GM23248 (cell line): ENCODE measurements around the gene SEMA6B. TPM values are rescaled to one million over a fixed set of nuclear protein-coding genes. Genes with fewer than 3 reads are reported as not detected.

Experiments used
- DNase-seq: peaks from one replicate; pipeline ENCODE4 v3.0.0-alpha.2; 2015
- H2AFZ ChIP-seq: fragments of 200-600 bp; sonication (generic); 2 replicates; pipeline ENCODE4 v1.6.1; 2016; ENCODE audit warnings: antibody characterized with exemption
- H3F3A ChIP-seq: fragments of 200-600 bp; sonication (generic); 2 replicates; pipeline ENCODE4 v1.6.1; 2016; ENCODE audit warnings: mild to moderate bottlenecking, antibody characterized with exemption, mixed run types; ENCODE audit not compliant: insufficient read depth
- H3K27ac ChIP-seq: fragments of 200-600 bp; sonication (generic); 2 replicates; pipeline ENCODE4 v1.5.1; 2016; ENCODE audit warnings: mild to moderate bottlenecking
- H3K27me3 ChIP-seq: fragments of 200-600 bp; sonication (generic); replicated peaks from 2 replicates; pipeline ENCODE4 v1.6.1; 2016; ENCODE audit warnings: mild to moderate bottlenecking; ENCODE audit not compliant: insufficient read depth
- H3K36me3 ChIP-seq: fragments of 200-600 bp; sonication (generic); 2 replicates; pipeline ENCODE4 v1.6.1; 2016; ENCODE audit warnings: low read depth, mild to moderate bottlenecking
- H3K4me1 ChIP-seq: fragments of 200-600 bp; sonication (generic); 2 replicates; pipeline ENCODE4 v1.6.1; 2016; ENCODE audit warnings: mild to moderate bottlenecking; ENCODE audit not compliant: insufficient read depth
- H3K4me2 ChIP-seq: fragments of 200-600 bp; sonication (generic); one replicate; pipeline ENCODE4 v1.6.1; 2016; ENCODE audit warnings: mild to moderate bottlenecking; ENCODE audit not compliant: unreplicated experiment
- H3K4me3 ChIP-seq: fragments of 200-600 bp; sonication (generic); 2 replicates; pipeline ENCODE4 v1.5.1; 2016; ENCODE audit warnings: mild to moderate bottlenecking
- H3K79me2 ChIP-seq: fragments of 200-600 bp; sonication (generic); 2 replicates; pipeline ENCODE4 v1.6.1; 2016; ENCODE audit warnings: mild to moderate bottlenecking; ENCODE audit not compliant: insufficient read depth
- H3K9ac ChIP-seq: fragments of 200-600 bp; sonication (generic); 2 replicates; pipeline ENCODE4 v1.6.1; 2016; ENCODE audit warnings: mild to moderate bottlenecking
- H3K9me2 ChIP-seq: fragments of 200-600 bp; sonication (generic); 2 replicates; pipeline ENCODE4 v1.6.1; 2016; ENCODE audit warnings: mixed run types, mild to moderate bottlenecking, moderate library complexity; ENCODE audit not compliant: insufficient read depth
- H3K9me3 ChIP-seq: fragments of 200-600 bp; sonication (generic); one replicate; pipeline ENCODE4 v1.6.1; 2017; ENCODE audit warnings: low read depth
- H4K20me1 ChIP-seq: fragments of 200-600 bp; sonication (generic); 2 replicates; pipeline ENCODE4 v1.6.0; 2016; ENCODE audit not compliant: insufficient read depth
- EZH2 ChIP-seq: fragments of 200-600 bp; sonication (generic); IDR thresholded peaks from 2 replicates; pipeline ENCODE4 v1.6.1; 2018; ENCODE audit warnings: antibody characterized with exemption, mild to moderate bottlenecking; ENCODE audit not compliant: insufficient read depth, poor library complexity, severe bottlenecking
- EZH2phosphoT487 ChIP-seq: fragments of 200-600 bp; sonication (generic); IDR thresholded peaks from 2 replicates; pipeline ENCODE4 v1.6.1; 2018; ENCODE audit warnings: antibody characterized with exemption, moderate library complexity, mild to moderate bottlenecking, low read depth; ENCODE audit not compliant: insufficient read depth
- WGBS, 2 experiments: methylation state at CpG; one replicate each; pipeline ENCODE4 v1.1.6; 2015 to 2017; ENCODE audit warnings: low lambda C conversion rate in 2 of 2, low coverage in 1 of 2; ENCODE audit errors: missing lambda C conversion rate in 2 of 2; 5-methylcytosine and 5-hydroxymethylcytosine counted together
- in situ Hi-C: fragments of 300-500 bp; cut with MboI; formaldehyde crosslinking; loops from 2 replicates; pipeline ENCODE4 v1.15.0; 2020
- polyA plus RNA-seq: library from polyadenylated mRNA; unstranded; fragments of >200 nt; fragmentation: Nextera tagmentation; extraction: Ambion mirVana; gene quantifications from 2 replicates; pipeline ENCODE4 v1.2.1, GENCODE V29; 2016
- total RNA-seq: library from RNA; depleted of rRNA; stranded (reverse); fragments of >200 nt; shearing (Covaris generic); gene quantifications from 2 replicates; pipeline ENCODE4 v1.2.3, GENCODE V29; 2014; rRNA removed

SEMA6B gene
- total and polyA plus RNA-seq, 2 experiments from 2014 or later = not detected

GRCh38 chr19:4495471-4495870 lies 64.0 kb downstream of the SEMA6B start:
- in situ Hi-C loops = no loop called here
- no peak for TF ChIP-seq EZH2phosphoT487
- TF ChIP-seq EZH2 = no peak
- WGBS, 2 experiments = 95 to 98% methylated on average over 7 to 12 of the region's 12 CpGs
- no peak overlapping the region for H2AFZ ChIP-seq
- no peaks in the 10 kb centered on the region for H4K20me1 ChIP-seq
- H3K79me2 ChIP-seq = no peaks in the 10 kb centered on the region
- no peak overlapping the region for H3K9ac ChIP-seq
- H3K9me2 ChIP-seq = no peaks in the 10 kb centered on the region
- H3K27me3 ChIP-seq = no peaks in the 10 kb centered on the region
- H3K9me3 ChIP-seq = no peaks in the 10 kb centered on the region
- no peak overlapping the region for H3K4me3 ChIP-seq
- no peak for DNase-seq
- no peaks in the 10 kb centered on the region; the same call in 1 of the 2 replicates for H3K36me3 ChIP-seq
- no peaks in the 10 kb centered on the region for H3K4me1 ChIP-seq
- H3K4me2 ChIP-seq = no peak overlapping the region
- H3F3A ChIP-seq = no peaks in the 10 kb centered on the region
- no peak overlapping the region for H3K27ac ChIP-seq

GRCh38 chr19:4494691-4495064 lies 64.8 kb downstream of the SEMA6B start:
- WGBS, 2 experiments = 97 to 99% methylated on average over 6 to 8 of the region's 8 CpGs
- H3K9me3 ChIP-seq = no peaks in the 10 kb centered on the region
- in situ Hi-C loops = no loop called here
- TF ChIP-seq EZH2phosphoT487 (no peak), EZH2 (no peak)
- no peak overlapping the region for H3K4me2 ChIP-seq
- no peaks in the 10 kb centered on the region for H4K20me1 ChIP-seq
- no peak overlapping the region for H3K27ac ChIP-seq
- H3K9ac ChIP-seq = no peak overlapping the region
- no peaks in the 10 kb centered on the region for H3K79me2 ChIP-seq
- H3K9me2 ChIP-seq = no peaks in the 10 kb centered on the region
- peaks cover 1% of the 10 kb centered on the region; the same call in 1 of the 2 replicates for H3K36me3 ChIP-seq
- no peak overlapping the region for H3K4me3 ChIP-seq
- H3F3A ChIP-seq = no peaks in the 10 kb centered on the region
- no peaks in the 10 kb centered on the region for H3K4me1 ChIP-seq
- DNase-seq = no peak
- H2AFZ ChIP-seq = no peak overlapping the region
- H3K27me3 ChIP-seq = no peaks in the 10 kb centered on the region

GRCh38 chr19:4493929-4494690 lies 65.4 kb downstream of the SEMA6B start:
- Histone ChIP-seq H3F3A (no peaks in the 10 kb centered on the region), H3K36me3 (peaks cover 4% of the 10 kb centered on the region; the same call in 1 of the 2 replicates), H3K9ac (no peak overlapping the region), H3K79me2 (no peaks in the 10 kb centered on the region), H3K4me2 (no peak overlapping the region), H3K27me3 (no peaks in the 10 kb centered on the region), H3K4me3 (no peak overlapping the region), H3K9me3 (no peaks in the 10 kb centered on the region), H2AFZ (no peak overlapping the region), H3K27ac (no peak overlapping the region), H3K4me1 (no peaks in the 10 kb centered on the region), H3K9me2 (no peaks in the 10 kb centered on the region), H4K20me1 (no peaks in the 10 kb centered on the region)
- in situ Hi-C loops = no loop called here
- no peak for DNase-seq
- WGBS, 2 experiments = 96 to 97% methylated on average over 54 to 61 of the region's 61 CpGs
- TF ChIP-seq EZH2 (no peak), EZH2phosphoT487 (no peak)

- Histone ChIP-seq H3K27ac (no peak overlapping the region), H3F3A (no peaks in the 10 kb centered on the region), H3K4me3 (no peak overlapping the region), H2AFZ (no peak overlapping the region), H3K79me2 (no peaks in the 10 kb centered on the region), H3K9me3 (no peaks in the 10 kb centered on the region), H3K27me3 (no peaks in the 10 kb centered on the region), H3K4me2 (no peak overlapping the region), H4K20me1 (no peaks in the 10 kb centered on the region), H3K9ac (no peak overlapping the region), H3K4me1 (no peaks in the 10 kb centered on the region), H3K9me2 (no peaks in the 10 kb centered on the region), H3K36me3 (peaks cover 4% of the 10 kb centered on the region; the same call in 1 of the 2 replicates)
- WGBS, 2 experiments = 94 to 95% methylated on average over 32 to 41 of the region's 41 CpGs
- TF ChIP-seq EZH2 (no peak), EZH2phosphoT487 (no peak)
- DNase-seq = no peak
- in situ Hi-C loops = no loop called here
Measured at GRCh38 chr19:4493104-4493928, 66.2 kb downstream of the SEMA6B start.

Other genes starting within 250 kb of the SEMA6B start
- gene STAP2, start 220.9 kb downstream of the SEMA6B start, total RNA-seq = 1.8 and 6.4 TPM in 2 replicates
- 1.7 TPM in 2 replicates for gene STAP2, start 220.9 kb downstream of the SEMA6B start, polyA plus RNA-seq
- 3.0 and 6.2 TPM in 2 replicates for gene MPND, start 216.1 kb downstream of the SEMA6B start, total RNA-seq
- 5.0 and 8.4 TPM in 2 replicates for gene MPND, start 216.1 kb downstream of the SEMA6B start, polyA plus RNA-seq
- gene SH3GL1, start 159.1 kb downstream of the SEMA6B start, total RNA-seq = 114 and 141 TPM in 2 replicates
- 151 and 159 TPM in 2 replicates for gene SH3GL1, start 159.1 kb downstream of the SEMA6B start, polyA plus RNA-seq
- 9.1 and 11.6 TPM in 2 replicates for gene CHAF1A, start 157.0 kb downstream of the SEMA6B start, total RNA-seq
- gene CHAF1A, start 157.0 kb downstream of the SEMA6B start, polyA plus RNA-seq = 11.9 and 12.6 TPM in 2 replicates
- gene UBXN6, start 101.9 kb downstream of the SEMA6B start, total RNA-seq = 113 and 118 TPM in 2 replicates
- 45.8 and 48.8 TPM in 2 replicates for gene UBXN6, start 101.9 kb downstream of the SEMA6B start, polyA plus RNA-seq
- 50.7 and 57.4 TPM in 2 replicates for gene HDGFL2, start 87.4 kb downstream of the SEMA6B start, total RNA-seq
- gene HDGFL2, start 87.4 kb downstream of the SEMA6B start, polyA plus RNA-seq = 23.0 TPM in 2 replicates
- gene PLIN4, start 41.2 kb downstream of the SEMA6B start, total RNA-seq = not detected in 2 replicates
- gene PLIN4, start 41.2 kb downstream of the SEMA6B start, polyA plus RNA-seq = 0.08 TPM in 1 of 2 replicates, not detected in the other
- gene PLIN5, start 24.5 kb downstream of the SEMA6B start, total RNA-seq = not detected in 2 replicates
- not detected in 2 replicates for gene PLIN5, start 24.5 kb downstream of the SEMA6B start, polyA plus RNA-seq
- gene LRG1, start 19.6 kb downstream of the SEMA6B start, total RNA-seq = not detected in 2 replicates
- gene LRG1, start 19.6 kb downstream of the SEMA6B start, polyA plus RNA-seq = not detected in 2 replicates
- 0.76 and 0.86 TPM in 2 replicates for gene TNFAIP8L1, start 79.8 kb upstream of the SEMA6B start, total RNA-seq
- gene TNFAIP8L1, start 79.8 kb upstream of the SEMA6B start, polyA plus RNA-seq = 2.0 TPM in 2 replicates
- gene MYDGF, start 110.7 kb upstream of the SEMA6B start, total RNA-seq = 177 and 207 TPM in 2 replicates
- gene MYDGF, start 110.7 kb upstream of the SEMA6B start, polyA plus RNA-seq = 591 and 597 TPM in 2 replicates
- gene DPP9, start 164.2 kb upstream of the SEMA6B start, total RNA-seq = 50.3 and 82.2 TPM in 2 replicates
- gene DPP9, start 164.2 kb upstream of the SEMA6B start, polyA plus RNA-seq = 33.0 and 37.0 TPM in 2 replicates
- 11.0 and 11.1 TPM in 2 replicates for gene FEM1A, start 232.1 kb upstream of the SEMA6B start, total RNA-seq
- 1.1 and 1.3 TPM in 2 replicates for gene FEM1A, start 232.1 kb upstream of the SEMA6B start, polyA plus RNA-seq